SK-N-SH (cell line): ENCODE data around the gene CBFA2T3.

Experiments
- CTCF ChIP-seq: fragments of 200-600 bp; sonication (generic); IDR thresholded peaks from 2 replicates; pipeline ENCODE4 v1.6.1; 2017; ENCODE audit warnings: antibody characterized with exemption, mild to moderate bottlenecking, moderate library complexity
- EP300 ChIP-seq, 2 experiments: IDR thresholded peaks; 2 replicates each; pipeline versions ENCODE4 v1.4.0 to v1.6.1; 2012; ENCODE audit warnings: borderline replicate concordance in 1 of 2, low read depth in 1 of 2, low read length in 1 of 2
- GATA2 ChIP-seq: sonication (generic); formaldehyde crosslinking; IDR thresholded peaks from 2 replicates; pipeline ENCODE4 v1.5.0; 2020; ENCODE audit warnings: mild to moderate bottlenecking, missing genetic modification reagents
- REST ChIP-seq: IDR thresholded peaks from 2 replicates; pipeline ENCODE4 v1.6.1; 2012; ENCODE audit warnings: mild to moderate bottlenecking, low read depth, low read length, moderate library complexity
- SIN3A ChIP-seq: IDR thresholded peaks from 2 replicates; pipeline ENCODE4 v1.6.1; 2012; ENCODE audit warnings: low read depth, mild to moderate bottlenecking, low read length, moderate library complexity, borderline replicate concordance
- TF ChIP-seq, protein P1 (sequence below): IDR thresholded peaks from 2 replicates; pipeline ENCODE4 v1.4.0; 2012; ENCODE audit warnings: low read depth
- TF ChIP-seq, protein P2 (sequence below): fragments of 150-350 bp; IDR thresholded peaks from 2 replicates; pipeline ENCODE4 v1.6.1; 2016; ENCODE audit warnings: mild to moderate bottlenecking, low read depth, low read length

- TF ChIP-seq CTCF: no peak
- no peak for TF ChIP-seq EP300 (IDR thresholded peaks at IDR 0.05; ENCODE audit: borderline replicate concordance in 1 of 2, low read depth in 1 of 2, low read length in 1 of 2)
- TF ChIP-seq, protein P1, sequence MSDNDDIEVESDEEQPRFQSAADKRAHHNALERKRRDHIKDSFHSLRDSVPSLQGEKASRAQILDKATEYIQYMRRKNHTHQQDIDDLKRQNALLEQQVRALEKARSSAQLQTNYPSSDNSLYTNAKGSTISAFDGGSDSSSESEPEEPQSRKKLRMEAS: no peak
- TF ChIP-seq REST: no peak
- TF ChIP-seq, protein P2, sequence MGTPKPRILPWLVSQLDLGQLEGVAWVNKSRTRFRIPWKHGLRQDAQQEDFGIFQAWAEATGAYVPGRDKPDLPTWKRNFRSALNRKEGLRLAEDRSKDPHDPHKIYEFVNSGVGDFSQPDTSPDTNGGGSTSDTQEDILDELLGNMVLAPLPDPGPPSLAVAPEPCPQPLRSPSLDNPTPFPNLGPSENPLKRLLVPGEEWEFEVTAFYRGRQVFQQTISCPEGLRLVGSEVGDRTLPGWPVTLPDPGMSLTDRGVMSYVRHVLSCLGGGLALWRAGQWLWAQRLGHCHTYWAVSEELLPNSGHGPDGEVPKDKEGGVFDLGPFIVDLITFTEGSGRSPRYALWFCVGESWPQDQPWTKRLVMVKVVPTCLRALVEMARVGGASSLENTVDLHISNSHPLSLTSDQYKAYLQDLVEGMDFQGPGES: no peak
- no peak for TF ChIP-seq SIN3A
- no peak for TF ChIP-seq GATA2
Measured at GRCh38 chr16:88970050-88970449, 7.0 kb downstream of the CBFA2T3 start.
